ENCODE data around the gene ARHGAP12.

The ARHGAP12 gene

DNA sequence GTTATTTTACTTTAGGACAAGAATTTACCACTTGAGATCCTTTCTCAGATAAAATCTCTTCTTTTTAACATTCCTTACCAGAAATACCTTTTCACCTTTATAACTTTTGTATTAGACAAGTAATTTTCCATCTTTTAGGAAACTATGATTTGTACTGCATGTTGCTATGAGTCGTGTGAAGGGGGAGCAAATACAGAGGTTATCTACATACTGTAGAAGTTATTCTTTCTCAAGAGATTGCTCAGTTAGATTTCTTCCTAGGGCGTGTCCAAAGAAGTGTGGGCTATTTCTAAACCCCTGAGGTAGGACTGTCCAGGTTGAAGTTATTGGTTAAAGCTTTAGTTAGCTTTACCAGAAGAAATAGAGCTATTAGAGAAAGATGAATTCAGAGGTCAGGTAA, 30.2 kb upstream of the ARHGAP12 start:
- Histone ChIP-seq H3K36me3 (replicated peaks) (no peaks in the 10 kb centered on the region), H3K4me3 (ENCODE audit: low read depth, low read length) (no peak overlapping the region), H3K27ac (no peak overlapping the region), H3K27me3 (replicated peaks) (no peaks in the 10 kb centered on the region)
- no peak for DNase-seq
- no peak for TF ChIP-seq CTCF (IDR thresholded peaks at IDR 0.05; ENCODE audit: low read depth, low read length, missing control alignments)
- in situ Hi-C loops (cut with HindIII; ENCODE audit: low pct_ligation_motif_present, low sequenced_read_pairs): no loop called here

DNA sequence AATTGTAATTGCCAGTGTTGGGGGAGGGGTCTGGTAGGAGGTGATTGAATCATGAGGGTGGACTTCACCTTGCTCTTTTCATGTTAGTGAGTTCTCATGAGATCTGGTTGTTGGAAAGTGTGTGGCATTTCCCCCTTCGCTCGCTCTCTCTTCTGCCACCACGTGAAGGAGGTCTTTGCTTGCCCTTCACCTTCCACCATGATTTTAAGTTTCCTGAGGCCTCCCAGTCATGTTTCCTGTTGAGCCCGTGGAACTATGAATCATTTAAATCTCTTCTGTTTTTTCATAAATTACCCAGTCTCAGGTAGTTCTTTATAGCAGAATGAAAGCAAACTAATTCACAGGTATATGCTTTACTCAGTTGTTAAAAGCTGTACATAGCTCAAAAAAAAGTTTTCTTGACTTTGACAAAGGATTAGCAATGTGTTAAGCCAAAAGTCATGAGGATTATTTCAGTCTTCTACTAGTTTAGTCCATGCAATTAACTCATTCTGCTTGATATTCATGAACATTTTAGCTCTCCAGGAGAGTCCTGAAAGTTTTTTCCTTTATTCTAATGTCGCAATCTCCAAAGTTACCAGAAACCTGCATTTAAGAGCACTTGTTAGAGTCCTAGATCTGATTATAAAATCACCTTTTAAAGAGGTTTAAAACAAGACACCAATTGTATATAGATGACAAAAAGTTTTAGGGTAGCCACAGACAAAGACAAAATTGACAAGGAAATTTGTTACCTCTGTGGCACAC, 27.7 kb upstream of the ARHGAP12 start:
- TF ChIP-seq CTCF (IDR thresholded peaks at IDR 0.05; ENCODE audit: low read depth, low read length, missing control alignments): no peak
- in situ Hi-C loops (cut with HindIII; ENCODE audit: low pct_ligation_motif_present, low sequenced_read_pairs): no loop called here
- Histone ChIP-seq H3K27ac (no peak overlapping the region), H3K36me3 (replicated peaks) (no peaks in the 10 kb centered on the region), H3K4me3 (ENCODE audit: low read depth, low read length) (no peak overlapping the region), H3K27me3 (replicated peaks) (no peaks in the 10 kb centered on the region)
- no peak for DNase-seq

GRCh38 chr10:31954410-31955191, 26.0 kb upstream of the ARHGAP12 start:
- H3K36me3 ChIP-seq (replicated peaks): no peaks in the 10 kb centered on the region
- no peak overlapping the region for H3K27ac ChIP-seq
- no peak overlapping the region for H3K4me3 ChIP-seq (ENCODE audit: low read depth, low read length)
- in situ Hi-C loops (cut with HindIII; ENCODE audit: low pct_ligation_motif_present, low sequenced_read_pairs): no loop called here
- no peaks in the 10 kb centered on the region for H3K27me3 ChIP-seq (replicated peaks)
- no peak for DNase-seq
- no peak for TF ChIP-seq CTCF (IDR thresholded peaks at IDR 0.05; ENCODE audit: low read depth, low read length, missing control alignments)

GRCh38 chr10:31953480-31953879, 24.8 kb upstream of the ARHGAP12 start:
- in situ Hi-C loops (cut with HindIII; ENCODE audit: low pct_ligation_motif_present, low sequenced_read_pairs): no loop called here
- no peak for DNase-seq
- H3K27me3 ChIP-seq (replicated peaks): no peaks in the 10 kb centered on the region
- no peak overlapping the region for H3K27ac ChIP-seq
- H3K36me3 ChIP-seq (replicated peaks): no peaks in the 10 kb centered on the region
- no peak for TF ChIP-seq CTCF (IDR thresholded peaks at IDR 0.05; ENCODE audit: low read depth, low read length, missing control alignments)
- no peak overlapping the region for H3K4me3 ChIP-seq (ENCODE audit: low read depth, low read length)

DNA sequence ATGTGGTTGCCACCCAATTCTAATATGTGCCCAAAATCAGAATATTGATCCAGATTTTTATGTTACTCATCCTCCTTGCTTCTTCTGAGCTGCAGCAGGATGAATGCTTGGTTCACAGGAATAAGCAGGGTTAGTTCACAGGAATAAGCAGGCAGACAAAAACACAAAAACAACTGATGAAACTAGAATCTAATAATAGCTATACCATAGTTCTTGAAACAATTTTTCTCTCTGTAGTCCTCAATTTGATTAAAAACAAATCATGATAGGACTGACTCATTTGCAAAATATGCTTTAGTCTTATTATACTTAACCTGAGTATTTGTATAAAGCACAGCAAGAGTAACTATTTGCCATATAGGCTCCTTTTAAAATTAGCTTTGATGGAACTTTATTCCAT, 24.4 kb upstream of the ARHGAP12 start:
- H3K27ac ChIP-seq: no peak overlapping the region
- DNase-seq: no peak
- H3K36me3 ChIP-seq (replicated peaks): no peaks in the 10 kb centered on the region
- H3K27me3 ChIP-seq (replicated peaks): no peaks in the 10 kb centered on the region
- H3K4me3 ChIP-seq (ENCODE audit: low read depth, low read length): no peak overlapping the region
- no peak for TF ChIP-seq CTCF (IDR thresholded peaks at IDR 0.05; ENCODE audit: low read depth, low read length, missing control alignments)
- in situ Hi-C loops (cut with HindIII; ENCODE audit: low pct_ligation_motif_present, low sequenced_read_pairs): no loop called here

All from brain microvascular endothelial cell (primary cell).